Activated T-helper 17 cell treated with anti-CD3 and anti-CD28 coated beads, Interleukin-2, amount 50 U/mL, for 72 hours (primary cell): ENCODE measurements around the gene MYO5B. TPM values are rescaled to one million over a fixed set of nuclear protein-coding genes. Genes with fewer than 3 reads are reported as not detected.

Source experiments
- ATAC-seq: fragments of 150-1000 bp; cut with Tn5 transposase; replicated peaks from 2 replicates; pipeline ENCODE4 v1.10.0; 2021; ENCODE audit warnings: mild to moderate bottlenecking, moderate library complexity
- H3K27ac Mint-ChIP-seq: one replicate; pipeline ENCODE4 v1.8.0; 2022; ENCODE audit warnings: mixed read lengths
- H3K27me3 Mint-ChIP-seq: one replicate; pipeline ENCODE4 v1.8.0; 2022; ENCODE audit warnings: mixed read lengths
- H3K36me3 Mint-ChIP-seq: one replicate; pipeline ENCODE4 v1.8.0; 2022; ENCODE audit warnings: low read depth, mild to moderate bottlenecking, mixed read lengths
- H3K4me1 Mint-ChIP-seq: one replicate; pipeline ENCODE4 v1.8.0; 2022; ENCODE audit warnings: mixed read lengths
- H3K4me3 Mint-ChIP-seq: one replicate; pipeline ENCODE4 v1.8.0; 2022; ENCODE audit warnings: mild to moderate bottlenecking, mixed read lengths
- H3K9me3 Mint-ChIP-seq: one replicate; pipeline ENCODE4 v1.8.0; 2022; ENCODE audit warnings: mixed read lengths
- total RNA-seq, 2 donors: library from RNA; stranded (reverse); gene quantifications; one replicate each; pipeline ENCODE4 v1.2.3, GENCODE V29; 2022

Gene MYO5B
- total RNA-seq, 2 donors from 2014 or later = 0.29 TPM; not detected in 1

GRCh38 chr18:50091509-50092244, 103.3 kb downstream of the MYO5B start:
- H3K4me3 Mint-ChIP-seq = no peak overlapping the region
- no peaks in the 10 kb centered on the region for H3K9me3 Mint-ChIP-seq
- peaks cover 35% of the 10 kb centered on the region for H3K27me3 Mint-ChIP-seq
- no peak for ATAC-seq
- no peaks in the 10 kb centered on the region for H3K36me3 Mint-ChIP-seq
- H3K4me1 Mint-ChIP-seq = no peaks in the 10 kb centered on the region
- no peak overlapping the region for H3K27ac Mint-ChIP-seq

GRCh38 chr18:50090370-50091312, 104.3 kb downstream of the MYO5B start:
- H3K27me3 Mint-ChIP-seq = peaks cover 37% of the 10 kb centered on the region
- no peak for ATAC-seq

GRCh38 chr18:50089702-50090101, 105.2 kb downstream of the MYO5B start:
- ATAC-seq = no peak
- no peak overlapping the region for H3K27ac Mint-ChIP-seq
- H3K9me3 Mint-ChIP-seq = peaks cover 3% of the 10 kb centered on the region
- no peaks in the 10 kb centered on the region for H3K4me1 Mint-ChIP-seq
- peaks cover 37% of the 10 kb centered on the region for H3K27me3 Mint-ChIP-seq
- H3K36me3 Mint-ChIP-seq = no peaks in the 10 kb centered on the region
- H3K4me3 Mint-ChIP-seq = no peak overlapping the region

More at GRCh38 chr18:50090370-50091312, 104.3 kb downstream of the MYO5B start:
- peaks cover 3% of the 10 kb centered on the region for H3K9me3 Mint-ChIP-seq
- H3K36me3 Mint-ChIP-seq = no peaks in the 10 kb centered on the region
- H3K4me3 Mint-ChIP-seq = no peak overlapping the region
- no peak overlapping the region for H3K27ac Mint-ChIP-seq
- no peaks in the 10 kb centered on the region for H3K4me1 Mint-ChIP-seq

- Mint-ChIP-seq H3K4me3 (no peak overlapping the region), H3K4me1 (no peaks in the 10 kb centered on the region), H3K36me3 (no peaks in the 10 kb centered on the region), H3K9me3 (peaks cover 3% of the 10 kb centered on the region), H3K27ac (no peak overlapping the region), H3K27me3 (peaks cover 24% of the 10 kb centered on the region)
- no peak for ATAC-seq
Measured at GRCh38 chr18:50083708-50084107, 111.2 kb downstream of the MYO5B start.

- H3K4me3 Mint-ChIP-seq = no peak overlapping the region
- peaks cover 27% of the 10 kb centered on the region for H3K27me3 Mint-ChIP-seq
- H3K27ac Mint-ChIP-seq = no peak overlapping the region
- H3K4me1 Mint-ChIP-seq = no peaks in the 10 kb centered on the region
- no peaks in the 10 kb centered on the region for H3K9me3 Mint-ChIP-seq
- ATAC-seq = no peak
- H3K36me3 Mint-ChIP-seq = no peaks in the 10 kb centered on the region
Measured at GRCh38 chr18:50080932-50081560, 113.9 kb downstream of the MYO5B start.

GRCh38 chr18:50080316-50080715, 114.6 kb downstream of the MYO5B start:
- ATAC-seq = no peak
- no peak overlapping the region for H3K27ac Mint-ChIP-seq
- H3K4me3 Mint-ChIP-seq = no peak overlapping the region
- no peaks in the 10 kb centered on the region for H3K36me3 Mint-ChIP-seq
- peaks cover 27% of the 10 kb centered on the region for H3K27me3 Mint-ChIP-seq
- no peaks in the 10 kb centered on the region for H3K9me3 Mint-ChIP-seq
- no peaks in the 10 kb centered on the region for H3K4me1 Mint-ChIP-seq

- Mint-ChIP-seq H3K36me3 (no peaks in the 10 kb centered on the region), H3K9me3 (no peaks in the 10 kb centered on the region), H3K4me1 (no peaks in the 10 kb centered on the region), H3K27ac (no peak overlapping the region), H3K27me3 (peaks cover 30% of the 10 kb centered on the region), H3K4me3 (no peak overlapping the region)
- no peak for ATAC-seq
Measured at GRCh38 chr18:50079571-50080295, 115.2 kb downstream of the MYO5B start.

GRCh38 chr18:50076277-50076676, 118.7 kb downstream of the MYO5B start:
- ATAC-seq = no peak
- Mint-ChIP-seq H3K36me3 (no peaks in the 10 kb centered on the region), H3K4me1 (no peaks in the 10 kb centered on the region), H3K27me3 (peaks cover 39% of the 10 kb centered on the region), H3K9me3 (no peaks in the 10 kb centered on the region), H3K27ac (no peak overlapping the region), H3K4me3 (no peak overlapping the region)

- Mint-ChIP-seq H3K27me3 (peaks cover 39% of the 10 kb centered on the region), H3K9me3 (no peaks in the 10 kb centered on the region), H3K4me1 (no peaks in the 10 kb centered on the region), H3K27ac (no peak overlapping the region), H3K36me3 (no peaks in the 10 kb centered on the region), H3K4me3 (no peak overlapping the region)
- no peak for ATAC-seq
Measured at GRCh38 chr18:50075772-50076171, 119.2 kb downstream of the MYO5B start.

GRCh38 chr18:50074404-50074803, 120.5 kb downstream of the MYO5B start:
- H3K4me3 Mint-ChIP-seq = no peak overlapping the region
- no peaks in the 10 kb centered on the region for H3K36me3 Mint-ChIP-seq
- H3K4me1 Mint-ChIP-seq = no peaks in the 10 kb centered on the region
- H3K27me3 Mint-ChIP-seq = peaks cover 37% of the 10 kb centered on the region
- no peaks in the 10 kb centered on the region for H3K9me3 Mint-ChIP-seq
- H3K27ac Mint-ChIP-seq = no peak overlapping the region
- ATAC-seq = no peak

GRCh38 chr18:50073319-50073718, 121.6 kb downstream of the MYO5B start:
- no peak overlapping the region for H3K4me3 Mint-ChIP-seq
- no peak overlapping the region for H3K27ac Mint-ChIP-seq
- peaks cover 28% of the 10 kb centered on the region for H3K27me3 Mint-ChIP-seq
- H3K9me3 Mint-ChIP-seq = no peaks in the 10 kb centered on the region
- H3K36me3 Mint-ChIP-seq = no peaks in the 10 kb centered on the region
- no peak for ATAC-seq
- H3K4me1 Mint-ChIP-seq = no peaks in the 10 kb centered on the region

GRCh38 chr18:50072146-50072545, 122.8 kb downstream of the MYO5B start:
- no peak overlapping the region for H3K27ac Mint-ChIP-seq

GRCh38 chr18:50071397-50071796, 123.5 kb downstream of the MYO5B start:
- H3K36me3 Mint-ChIP-seq = no peaks in the 10 kb centered on the region
- no peak overlapping the region for H3K4me3 Mint-ChIP-seq
- H3K27me3 Mint-ChIP-seq = peaks cover 29% of the 10 kb centered on the region
- no peak for ATAC-seq
- no peaks in the 10 kb centered on the region for H3K4me1 Mint-ChIP-seq
- no peak overlapping the region for H3K27ac Mint-ChIP-seq
- no peaks in the 10 kb centered on the region for H3K9me3 Mint-ChIP-seq

More at GRCh38 chr18:50072146-50072545, 122.8 kb downstream of the MYO5B start:
- H3K4me1 Mint-ChIP-seq = no peaks in the 10 kb centered on the region
- peaks cover 24% of the 10 kb centered on the region for H3K27me3 Mint-ChIP-seq
- no peaks in the 10 kb centered on the region for H3K9me3 Mint-ChIP-seq
- no peaks in the 10 kb centered on the region for H3K36me3 Mint-ChIP-seq
- ATAC-seq = no peak
- no peak overlapping the region for H3K4me3 Mint-ChIP-seq

GRCh38 chr18:50069422-50069821, 125.5 kb downstream of the MYO5B start:
- ATAC-seq = no peak
- H3K27me3 Mint-ChIP-seq = peaks cover 41% of the 10 kb centered on the region
- H3K27ac Mint-ChIP-seq = no peak overlapping the region
- H3K36me3 Mint-ChIP-seq = no peaks in the 10 kb centered on the region
- no peaks in the 10 kb centered on the region for H3K4me1 Mint-ChIP-seq
- H3K4me3 Mint-ChIP-seq = no peak overlapping the region
- no peaks in the 10 kb centered on the region for H3K9me3 Mint-ChIP-seq
